ENCODE data around the gene MAST3.
A peak's percentile ranks its signal among the peaks of the same experiment; 100 is the strongest.

Gene MAST3

DNA sequence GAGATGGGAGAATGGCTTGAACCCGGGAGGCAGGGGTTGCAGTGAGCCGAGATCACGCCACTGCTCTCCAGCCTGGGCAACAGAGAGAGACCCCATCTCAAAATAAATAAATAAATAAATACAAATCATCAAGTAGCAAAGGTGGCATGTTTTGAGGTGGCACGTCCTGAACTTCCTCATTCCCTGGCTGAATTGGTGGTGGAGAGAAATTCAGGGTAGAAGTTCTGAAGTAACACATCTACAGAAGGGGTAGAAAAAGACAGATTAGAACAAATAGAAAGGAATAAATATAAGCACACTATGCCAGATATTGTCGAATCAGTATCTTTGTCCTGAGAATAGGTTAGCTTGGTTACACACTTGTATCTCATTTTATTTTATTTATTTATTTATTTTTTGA is 82.4 kb downstream of the MAST3 start:
- TF ChIP-seq, protein P1, sequence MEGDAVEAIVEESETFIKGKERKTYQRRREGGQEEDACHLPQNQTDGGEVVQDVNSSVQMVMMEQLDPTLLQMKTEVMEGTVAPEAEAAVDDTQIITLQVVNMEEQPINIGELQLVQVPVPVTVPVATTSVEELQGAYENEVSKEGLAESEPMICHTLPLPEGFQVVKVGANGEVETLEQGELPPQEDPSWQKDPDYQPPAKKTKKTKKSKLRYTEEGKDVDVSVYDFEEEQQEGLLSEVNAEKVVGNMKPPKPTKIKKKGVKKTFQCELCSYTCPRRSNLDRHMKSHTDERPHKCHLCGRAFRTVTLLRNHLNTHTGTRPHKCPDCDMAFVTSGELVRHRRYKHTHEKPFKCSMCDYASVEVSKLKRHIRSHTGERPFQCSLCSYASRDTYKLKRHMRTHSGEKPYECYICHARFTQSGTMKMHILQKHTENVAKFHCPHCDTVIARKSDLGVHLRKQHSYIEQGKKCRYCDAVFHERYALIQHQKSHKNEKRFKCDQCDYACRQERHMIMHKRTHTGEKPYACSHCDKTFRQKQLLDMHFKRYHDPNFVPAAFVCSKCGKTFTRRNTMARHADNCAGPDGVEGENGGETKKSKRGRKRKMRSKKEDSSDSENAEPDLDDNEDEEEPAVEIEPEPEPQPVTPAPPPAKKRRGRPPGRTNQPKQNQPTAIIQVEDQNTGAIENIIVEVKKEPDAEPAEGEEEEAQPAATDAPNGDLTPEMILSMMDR (IDR thresholded peaks at IDR 0.05): no peak
- DNase-seq: no peak
- Mint-ChIP-seq H3K27ac (no peak overlapping the region), H3K36me3 (ENCODE audit: low read depth) (no peaks in the 10 kb centered on the region), H3K4me1 (no peaks in the 10 kb centered on the region), H3K9me3 (no peaks in the 10 kb centered on the region), H3K27me3 (ENCODE audit: low read depth, poor library complexity) (peaks cover 45% of the 10 kb centered on the region), H3K4me3 (no peak overlapping the region)

DNA sequence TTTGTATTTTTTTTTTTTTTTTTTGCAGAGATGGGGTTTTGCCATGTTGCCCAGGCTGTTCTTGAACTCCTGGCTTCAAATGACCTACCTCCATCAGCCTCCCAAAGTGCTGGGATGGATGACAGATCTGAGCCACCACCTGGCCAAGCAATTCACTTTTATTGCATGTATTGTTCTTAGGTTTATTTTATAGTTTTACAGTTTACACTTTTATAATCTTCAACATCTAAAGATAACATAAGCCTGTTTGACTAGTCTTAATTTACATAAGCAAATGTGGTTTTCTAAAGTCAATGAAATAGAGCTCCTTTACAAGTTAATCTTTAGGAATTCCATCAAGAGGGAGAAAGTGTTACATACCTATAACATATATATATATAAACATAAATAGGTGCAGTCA is 86.0 kb downstream of the MAST3 start:
- no peak overlapping the region for H3K4me3 Mint-ChIP-seq
- TF ChIP-seq, protein P1 (IDR thresholded peaks at IDR 0.05): no peak
- H3K27me3 Mint-ChIP-seq (ENCODE audit: low read depth, poor library complexity): peaks cover 27% of the 10 kb centered on the region
- no peak overlapping the region for H3K27ac Mint-ChIP-seq
- H3K4me1 Mint-ChIP-seq: peaks cover 12% of the 10 kb centered on the region
- H3K9me3 Mint-ChIP-seq: no peaks in the 10 kb centered on the region
- DNase-seq: no peak
- no peaks in the 10 kb centered on the region for H3K36me3 Mint-ChIP-seq (ENCODE audit: low read depth)

DNA sequence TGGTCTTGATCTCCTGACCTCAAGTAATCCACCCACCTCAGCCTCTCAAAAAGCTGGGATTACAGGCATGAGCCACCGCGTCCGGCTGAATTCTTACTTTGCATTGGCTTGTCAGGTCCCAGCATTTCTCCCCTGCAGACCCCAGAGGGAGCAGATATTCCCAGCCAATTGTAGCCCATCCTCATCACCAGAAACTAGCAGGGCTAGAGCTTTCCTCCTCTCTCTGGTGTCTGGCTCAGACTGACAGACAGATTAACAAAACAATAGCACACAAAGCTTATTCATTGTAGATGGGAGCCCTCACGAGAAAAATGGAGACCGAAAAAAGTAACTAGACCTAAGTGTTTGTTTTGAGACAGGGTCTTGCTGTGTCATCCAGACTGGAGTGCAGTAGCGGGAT is 88.0 kb downstream of the MAST3 start:
- no peak overlapping the region for H3K4me3 Mint-ChIP-seq

DNA sequence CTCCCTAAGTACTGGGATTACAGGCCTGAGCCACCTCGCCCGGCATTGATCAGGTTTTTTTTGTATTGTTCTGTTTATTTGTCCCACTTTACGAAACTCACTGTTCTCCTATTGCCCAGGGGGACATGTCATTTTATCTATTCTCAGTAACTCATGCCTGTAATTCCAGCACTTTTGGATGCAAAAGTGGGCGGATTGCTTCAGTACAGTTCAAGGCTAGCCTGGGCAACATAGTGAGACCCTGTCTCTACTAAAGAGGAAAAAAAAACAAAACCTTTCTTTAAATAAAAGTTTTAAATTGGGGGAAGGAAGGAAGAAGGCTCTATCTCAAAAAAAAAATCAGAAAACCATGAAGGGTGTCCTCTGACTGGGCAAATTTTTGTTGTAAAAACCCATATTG is 92.7 kb downstream of the MAST3 start:
- TF ChIP-seq, protein P1 (IDR thresholded peaks at IDR 0.05): no peak
- no peaks in the 10 kb centered on the region for H3K9me3 Mint-ChIP-seq
- peak overlapping the region; percentile 36 for H3K27ac Mint-ChIP-seq
- H3K4me3 Mint-ChIP-seq: no peak overlapping the region
- no peak for DNase-seq
- H3K4me1 Mint-ChIP-seq: peaks cover 34% of the 10 kb centered on the region
- peaks cover 8% of the 10 kb centered on the region for H3K27me3 Mint-ChIP-seq (ENCODE audit: low read depth, poor library complexity)
- no peaks in the 10 kb centered on the region for H3K36me3 Mint-ChIP-seq (ENCODE audit: low read depth)

More for the DNA sequence above, 88.0 kb downstream of the MAST3 start:
- Mint-ChIP-seq H3K4me1 (peaks cover 12% of the 10 kb centered on the region), H3K36me3 (ENCODE audit: low read depth) (no peaks in the 10 kb centered on the region), H3K27ac (peak overlapping the region; percentile 50), H3K9me3 (no peaks in the 10 kb centered on the region), H3K27me3 (ENCODE audit: low read depth, poor library complexity) (peaks cover 14% of the 10 kb centered on the region)
- no peak for DNase-seq
- TF ChIP-seq, protein P1 (IDR thresholded peaks at IDR 0.05): no peak

DNA sequence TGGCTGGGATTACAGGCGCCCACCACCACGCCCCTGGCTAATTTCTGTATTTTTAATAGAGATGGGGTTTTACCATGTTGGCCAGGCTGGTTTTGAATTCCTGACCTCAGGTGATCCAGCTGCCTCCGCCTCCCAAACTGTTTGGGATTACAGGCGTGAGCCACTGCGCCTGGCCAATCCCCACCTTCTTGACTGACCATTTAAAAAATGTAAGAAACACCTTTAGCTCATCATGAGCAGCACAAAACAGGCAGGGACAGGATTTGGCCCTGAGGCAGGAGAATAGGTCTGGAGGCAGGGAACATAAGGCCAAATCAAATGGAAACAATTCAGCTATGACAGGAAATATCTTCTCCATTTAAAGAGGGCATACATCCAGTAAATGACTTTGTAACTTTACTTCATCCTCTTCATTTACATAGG is 94.1 kb downstream of the MAST3 start:
- no peaks in the 10 kb centered on the region for H3K36me3 Mint-ChIP-seq (ENCODE audit: low read depth)
- peak overlapping the region; percentile 87 for H3K4me3 Mint-ChIP-seq
- TF ChIP-seq, protein P1 (IDR thresholded peaks at IDR 0.05): no peak
- no peaks in the 10 kb centered on the region for H3K9me3 Mint-ChIP-seq
- no peak overlapping the region for H3K27ac Mint-ChIP-seq
- peaks cover 3% of the 10 kb centered on the region for H3K27me3 Mint-ChIP-seq (ENCODE audit: low read depth, poor library complexity)
- H3K4me1 Mint-ChIP-seq: peaks cover 29% of the 10 kb centered on the region
- no peak for DNase-seq

DNA sequence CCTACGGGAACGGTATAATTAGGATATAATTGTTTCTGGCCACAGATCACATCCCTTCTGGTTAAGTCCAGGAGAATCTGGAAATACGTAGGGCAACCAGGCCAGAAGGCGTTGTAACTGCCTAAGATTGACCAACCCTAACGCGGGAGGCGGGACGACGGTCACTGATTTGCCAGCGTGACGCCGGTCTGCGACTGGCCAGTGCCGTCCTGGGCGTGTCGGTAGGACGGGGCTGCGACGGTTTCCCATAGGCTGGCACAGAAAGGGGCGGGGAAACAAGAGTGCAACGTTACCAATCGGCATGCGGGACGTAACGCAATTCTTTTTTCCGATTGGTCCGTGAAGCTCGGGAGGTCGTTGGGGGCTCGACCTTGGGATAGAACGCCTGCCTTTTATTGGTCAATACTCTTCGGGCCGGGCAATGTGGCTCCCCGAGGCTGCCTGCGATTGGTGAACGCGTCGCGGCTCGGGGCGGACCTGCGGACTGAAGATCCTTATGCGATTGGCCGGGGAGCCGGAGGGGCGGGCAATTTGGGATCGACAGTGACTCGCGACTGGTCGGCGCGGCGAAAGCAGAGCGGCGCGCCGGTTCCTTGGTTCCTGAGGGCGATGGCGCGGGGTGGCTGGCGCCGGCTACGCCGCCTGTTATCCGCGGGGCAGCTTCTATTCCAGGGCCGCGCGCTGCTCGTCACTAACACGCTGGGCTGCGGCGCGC is 95.3 kb downstream of the MAST3 start, which contains the start of gene MPV17L2:
MPV17L2 (plus strand) TSS at position 546 of the 715 bp plus-strand sequence; CDS start at position 610, 64 bp downstream.
- TF ChIP-seq, protein P1 (IDR thresholded peaks at IDR 0.05): no peak
- H3K4me1 Mint-ChIP-seq: peaks cover 22% of the 10 kb centered on the region
- DNase-seq: peak; percentile 98
- peaks cover under 1% of the 10 kb centered on the region for H3K36me3 Mint-ChIP-seq (ENCODE audit: low read depth)
- H3K27ac Mint-ChIP-seq: peak within 1 kb of the TSS; percentile 61
- peak within 1 kb of the TSS; percentile 87 for H3K4me3 Mint-ChIP-seq
- peaks cover 3% of the 10 kb centered on the region for H3K27me3 Mint-ChIP-seq (ENCODE audit: low read depth, poor library complexity)
- H3K9me3 Mint-ChIP-seq: no peaks in the 10 kb centered on the region

Data from nephron progenitor cell (in vitro differentiated cells).